GM19351 (cell line): ENCODE results near the gene GORASP2.

Source experiments
- ATAC-seq: cut with Tn5 transposase; IDR thresholded peaks from one replicate; pipeline ENCODE4 v1.9.1; 2021; ENCODE audit warnings: mild to moderate bottlenecking, moderate library complexity; ENCODE audit not compliant: unreplicated experiment

The GORASP2 gene

GRCh38 chr2:170991398-170992182 lies 62.5 kb downstream of the GORASP2 start:
- ATAC-seq, result no peak

- no peak for ATAC-seq
Observed at GRCh38 chr2:170996316-170996715, 67.3 kb downstream of the GORASP2 start.

GRCh38 chr2:170997893-170998597 lies 69.0 kb downstream of the GORASP2 start:
- no peak for ATAC-seq

- no peak for ATAC-seq
Observed at GRCh38 chr2:170999654-171000053, 70.6 kb downstream of the GORASP2 start.

- ATAC-seq, result no peak
Observed at GRCh38 chr2:171004363-171004762, 75.3 kb downstream of the GORASP2 start.

GRCh38 chr2:171004833-171005232 lies 75.8 kb downstream of the GORASP2 start:
- ATAC-seq, result no peak

GRCh38 chr2:171008550-171009205 lies 79.6 kb downstream of the GORASP2 start:
- no peak for ATAC-seq

GRCh38 chr2:171009386-171009785 lies 80.3 kb downstream of the GORASP2 start:
- ATAC-seq, result no peak

GRCh38 chr2:171013851-171014250 lies 84.8 kb downstream of the GORASP2 start:
- ATAC-seq, result no peak

GRCh38 chr2:171016125-171016524 lies 87.1 kb downstream of the GORASP2 start:
- no peak for ATAC-seq
